Measurements from ENCODE around the gene ATAT1. TPM values are rescaled to one million over a fixed set of nuclear protein-coding genes. Genes with fewer than 3 reads are reported as not detected.
"Not testable (repeated sequence)": the region's sequence is repeated elsewhere in the genome, so short reads cannot be mapped to it uniquely, and the experiment has no call there.

ATAT1 gene
- total and polyA plus RNA-seq, 2 of the 13 experiments (the other 11 are each of a cell fraction or from before 2014, with no cell fraction given), result 9.2 to 23.6 TPM

GRCh38 chr6:30666300-30666699 lies 39.6 kb downstream of the ATAT1 start (continued):
- TF ChIP-seq GABPB1 (CRISPR knock-in tag; IDR thresholded peaks at IDR 0.05) (peak; percentile 46), CREB1 (IDR thresholded peaks at IDR 0.05) (peak; percentile 83), CREB1 (CRISPR knock-in tag; IDR thresholded peaks at IDR 0.05) (peak; percentile 67; the same call in 1 of the 2 replicates), THRA (CRISPR knock-in tag; IDR thresholded peaks at IDR 0.05; ENCODE audit: borderline replicate concordance) (0 out of 2 replicates have a peak, but pooled peaks have one; percentile 15), ATF7 (IDR thresholded peaks at IDR 0.05) (peak; percentile 95), JUND (CRISPR knock-in tag; IDR thresholded peaks at IDR 0.05) (peak; percentile 16; the same call in 1 of the 2 replicates), ETV5 (CRISPR knock-in tag; IDR thresholded peaks at IDR 0.05; ENCODE audit: borderline replicate concordance) (peak; percentile 54; the same call in 1 of the 2 replicates)
- not testable (repeated sequence) for TF ChIP-seq ATF7 (CRISPR knock-in tag; IDR thresholded peaks at IDR 0.05)

- 92% methylated on average over 27 of the region's 27 CpGs for WGBS (ENCODE audit: low lambda C conversion rate)
- ATAC-seq (peak; percentile 64), FAIRE-seq (peak; percentile 28), DNase-seq (ENCODE audit: low spot score) (peak; percentile 45)
- in situ Hi-C loops (cut with HindIII; ENCODE audit: extremely low pct_ligation_motif_present, low pct_unique_long_range_greater_than_20kb) (loop anchor here (5.0 kb wide), 2 partner anchors 44 to 189 kb away; partner anchors contain the start of gene ATAT1), intact Hi-C loops (cut with micrococcal nuclease; ENCODE audit: unreplicated experiment) (loop anchor here (10.0 kb wide), 2 partner anchors 126 to 154 kb away; no protein-coding TSS in a partner anchor)
- no peaks in the 10 kb centered on the region for H3K9me3 ChIP-seq (ENCODE audit: low read length)
- BruUV-seq (replicated peaks), result TSS peak; percentile 35
- peaks cover 4% of the 10 kb centered on the region; the same call in 1 of the 2 replicates for H4K20me1 ChIP-seq (ENCODE audit: insufficient read depth, low read length)
- H3K4me3 ChIP-seq (replicated peaks in 1 of 3; ENCODE audit: insufficient read depth in 1 of 3, low read depth in 2 of 3, low read length in 3 of 3), result peak overlapping the region in 2 of 3 experiments; percentile 76 to 95; a peak in 3 of 6 replicates
- peaks cover 31% of the 10 kb centered on the region for H3K4me1 ChIP-seq (ENCODE audit: insufficient read depth, low read length)
- POLR2A ChIA-PET, result interaction anchor here (2.3 to 2.7 kb wide), 2 partner anchors 14 to 53 kb away, joined by 26 to 27 read pairs; partner anchors contain the start of genes MRPS18B and PPP1R10
- peaks cover 14 to 35% of the 10 kb centered on the region in 2 experiments for H3K36me3 ChIP-seq (replicated peaks in 1 of 2; ENCODE audit: control insufficient read depth in 1 of 2, insufficient read depth in 2 of 2, low read length in 2 of 2)
- no peak overlapping the region for H2AFZ ChIP-seq (ENCODE audit: low read length)
- no peak overlapping the region for H3K27ac ChIP-seq (ENCODE audit: extremely low read length, insufficient read depth, low read length)
- CTCF ChIA-PET (ENCODE audit: low intra/inter-chr PET ratio, low total read pairs), result no interaction called here
- no peaks in the 10 kb centered on the region; a peak in 1 of 5 replicates for H3K27me3 ChIP-seq (ENCODE audit: control insufficient read depth in 1 of 2, insufficient read depth in 2 of 2, low read length in 2 of 2)
- peak overlapping the region; percentile 73 for H3K4me2 ChIP-seq (ENCODE audit: low read depth, low read length)
- peaks cover 25% of the 10 kb centered on the region for H3K79me2 ChIP-seq (ENCODE audit: insufficient read depth, low read length)
- peak overlapping the region; percentile 85; the same call in 1 of the 2 replicates for H3K9ac ChIP-seq (ENCODE audit: insufficient read depth, low read depth, low read length)
- no peak for TF ChIP-seq ZFP36L2 (CRISPR knock-in tag; IDR thresholded peaks at IDR 0.05)
- peak in 1 of 2 experiments; percentile 41; a peak in 1 of 4 replicates for TF ChIP-seq HMGXB4 (CRISPR knock-in tag; IDR thresholded peaks at IDR 0.05; ENCODE audit: borderline replicate concordance in 1 of 2, low read depth in 1 of 2)
- no peak for TF ChIP-seq ZNF24 (IDR thresholded peaks at IDR 0.05)
- TF ChIP-seq ZNF878 (CRISPR knock-in tag; IDR thresholded peaks at IDR 0.05), result no peak
- TF ChIP-seq ZMYM2 (CRISPR knock-in tag; IDR thresholded peaks at IDR 0.05), result no peak
- TF ChIP-seq IKZF4 (CRISPR knock-in tag; IDR thresholded peaks at IDR 0.05; ENCODE audit: borderline replicate concordance, low read depth, not compliant biosample characterization), result no peak
- TF ChIP-seq SRF (IDR thresholded peaks at IDR 0.05; ENCODE audit: low read depth, low read length), result no peak
- TF ChIP-seq ZNF644 (CRISPR knock-in tag; IDR thresholded peaks at IDR 0.05; ENCODE audit: low read depth), result no peak
- no peak for TF ChIP-seq ISX (CRISPR knock-in tag; conservative IDR thresholded peaks at IDR 0.05)
- TF ChIP-seq ZNF883 (CRISPR knock-in tag; IDR thresholded peaks at IDR 0.05; ENCODE audit: not compliant biosample characterization), result no peak
- peak; percentile 67 for TF ChIP-seq SMC3 (IDR thresholded peaks at IDR 0.05; ENCODE audit: low read length)
Measured at GRCh38 chr6:30670760-30671527, 44.3 kb downstream of the ATAT1 start.
